ENCODE results near the gene SLC38A6. TPM values are rescaled to one million over a fixed set of nuclear protein-coding genes. Genes with fewer than 3 reads are reported as not detected.
A peak's percentile ranks its signal among the peaks of the same experiment; 100 is the strongest.

Gene SLC38A6
- total and polyA plus RNA-seq, 10 of the 15 experiments (the other 5 are each of a cell fraction or from before 2014, with no cell fraction given), result 2.0 to 7.0 (median 3.7) TPM

- TF ChIP-seq SIX5 (IDR thresholded peaks at IDR 0.05; ENCODE audit: low read depth, low read length, severe bottlenecking) (no peak), CHD4 (IDR thresholded peaks at IDR 0.05) (no peak), SUPT20H (IDR thresholded peaks at IDR 0.05; ENCODE audit: borderline replicate concordance, control insufficient read depth, low read depth, low read length) (no peak), SKIL (IDR thresholded peaks at IDR 0.05; ENCODE audit: low read depth, poor library complexity, severe bottlenecking) (peak; percentile 49), CUX1 (IDR thresholded peaks at IDR 0.05; ENCODE audit: insufficient replicate concordance, low read depth, low read length) (no peak), HSF1 (IDR thresholded peaks at IDR 0.05; ENCODE audit: low read depth, low read length) (no peak), SPI1 (IDR thresholded peaks at IDR 0.05; ENCODE audit: borderline replicate concordance, insufficient read depth, low read depth, low read length) (no peak), TCF7 (IDR thresholded peaks at IDR 0.05; ENCODE audit: borderline replicate concordance) (no peak), CHD1 (IDR thresholded peaks at IDR 0.05; ENCODE audit: low read depth, low read length) (no peak), PRDM15 (CRISPR knock-in tag; IDR thresholded peaks at IDR 0.05) (no peak), RBBP5 (conservative IDR thresholded peaks at IDR 0.05) (no peak), SMAD5 (IDR thresholded peaks at IDR 0.05; ENCODE audit: low read depth) (no peak), TARDBP (IDR thresholded peaks at IDR 0.05; ENCODE audit: borderline replicate concordance) (no peak), CEBPZ (IDR thresholded peaks at IDR 0.05; ENCODE audit: low read depth, low read length) (no peak)
Measured at GRCh38 chr14:61080591-61081010, 99.6 kb downstream of the SLC38A6 start (continued).
